ENCODE results near the gene PRKD2.

The PRKD2 gene

GRCh38 chr19:46691948-46692347 lies 25.0 kb downstream of the PRKD2 start:
- H3K9me3 ChIP-seq (ENCODE audit: control insufficient read depth, insufficient read depth, low read length), result no peaks in the 10 kb centered on the region
- peaks cover 4% of the 10 kb centered on the region for H3K4me1 ChIP-seq (ENCODE audit: insufficient read depth, low read length)
- no peak overlapping the region for H3K9ac ChIP-seq (ENCODE audit: low read depth, low read length)
- peaks cover 34% of the 10 kb centered on the region for H3K36me3 ChIP-seq (ENCODE audit: insufficient read depth, low read length)

DNA sequence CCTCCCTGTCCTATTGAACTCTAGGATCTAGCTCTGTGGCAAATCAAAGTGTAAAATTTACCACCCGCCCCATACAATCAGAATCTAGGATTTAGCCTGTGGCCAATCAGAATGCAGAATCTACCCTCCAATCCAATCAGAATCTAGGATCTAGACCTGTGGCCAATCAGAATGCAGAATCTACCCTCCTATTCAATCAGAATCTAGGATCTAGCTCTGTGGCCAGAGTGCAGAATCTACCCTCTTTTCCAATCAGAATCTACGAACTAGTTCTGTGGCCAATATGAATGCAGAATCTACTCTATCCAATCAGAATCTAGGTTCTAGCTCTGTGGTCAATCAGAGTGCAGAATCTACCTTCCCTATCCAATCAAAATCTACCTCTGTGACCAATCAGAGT lies 25.8 kb downstream of the PRKD2 start:
- Histone ChIP-seq H3K4me1 (ENCODE audit: insufficient read depth, low read length) (no peaks in the 10 kb centered on the region), H3K36me3 (ENCODE audit: insufficient read depth, low read length) (peaks cover 34% of the 10 kb centered on the region), H3K9me3 (ENCODE audit: control insufficient read depth, insufficient read depth, low read length) (no peaks in the 10 kb centered on the region), H3K9ac (ENCODE audit: low read depth, low read length) (no peak overlapping the region)

GRCh38 chr19:46689358-46689757 lies 27.6 kb downstream of the PRKD2 start:
- Histone ChIP-seq H3K9ac (ENCODE audit: low read depth, low read length) (no peak overlapping the region), H3K4me1 (ENCODE audit: insufficient read depth, low read length) (no peaks in the 10 kb centered on the region), H3K9me3 (ENCODE audit: control insufficient read depth, insufficient read depth, low read length) (no peaks in the 10 kb centered on the region), H3K36me3 (ENCODE audit: insufficient read depth, low read length) (peaks cover 33% of the 10 kb centered on the region)

GRCh38 chr19:46687438-46688145 lies 29.3 kb downstream of the PRKD2 start:
- Histone ChIP-seq H3K36me3 (ENCODE audit: insufficient read depth, low read length) (peaks cover 24% of the 10 kb centered on the region), H3K9ac (ENCODE audit: low read depth, low read length) (no peak overlapping the region)

DNA sequence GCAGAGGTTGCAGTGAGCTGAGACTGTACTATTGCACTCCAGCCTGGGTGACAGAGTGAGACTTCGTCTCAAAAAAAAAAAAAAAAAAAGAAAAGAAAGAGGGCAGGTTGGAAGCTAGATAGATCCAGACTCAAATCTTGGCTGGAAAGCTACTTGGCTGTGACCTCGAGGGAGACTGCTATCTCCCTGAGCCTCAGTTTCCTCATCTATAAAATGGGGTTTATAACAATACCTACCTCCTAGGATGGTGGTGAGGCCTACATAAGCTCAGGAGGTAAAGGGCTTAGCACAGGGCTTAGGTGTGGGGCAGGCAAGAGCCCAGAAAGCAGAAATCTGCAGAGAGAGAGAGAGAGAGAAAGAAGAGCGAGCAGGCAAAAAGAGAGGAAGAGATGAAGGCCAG lies 31.7 kb downstream of the PRKD2 start:
- no peaks in the 10 kb centered on the region for H3K4me1 ChIP-seq (ENCODE audit: insufficient read depth, low read length)
- H3K36me3 ChIP-seq (ENCODE audit: insufficient read depth, low read length), result peaks cover 11% of the 10 kb centered on the region
- H3K9ac ChIP-seq (ENCODE audit: low read depth, low read length), result no peak overlapping the region
- H3K9me3 ChIP-seq (ENCODE audit: control insufficient read depth, insufficient read depth, low read length), result no peaks in the 10 kb centered on the region

More at GRCh38 chr19:46687438-46688145, 29.3 kb downstream of the PRKD2 start:
- H3K4me1 ChIP-seq (ENCODE audit: insufficient read depth, low read length), result no peaks in the 10 kb centered on the region
- no peaks in the 10 kb centered on the region for H3K9me3 ChIP-seq (ENCODE audit: control insufficient read depth, insufficient read depth, low read length)

DNA sequence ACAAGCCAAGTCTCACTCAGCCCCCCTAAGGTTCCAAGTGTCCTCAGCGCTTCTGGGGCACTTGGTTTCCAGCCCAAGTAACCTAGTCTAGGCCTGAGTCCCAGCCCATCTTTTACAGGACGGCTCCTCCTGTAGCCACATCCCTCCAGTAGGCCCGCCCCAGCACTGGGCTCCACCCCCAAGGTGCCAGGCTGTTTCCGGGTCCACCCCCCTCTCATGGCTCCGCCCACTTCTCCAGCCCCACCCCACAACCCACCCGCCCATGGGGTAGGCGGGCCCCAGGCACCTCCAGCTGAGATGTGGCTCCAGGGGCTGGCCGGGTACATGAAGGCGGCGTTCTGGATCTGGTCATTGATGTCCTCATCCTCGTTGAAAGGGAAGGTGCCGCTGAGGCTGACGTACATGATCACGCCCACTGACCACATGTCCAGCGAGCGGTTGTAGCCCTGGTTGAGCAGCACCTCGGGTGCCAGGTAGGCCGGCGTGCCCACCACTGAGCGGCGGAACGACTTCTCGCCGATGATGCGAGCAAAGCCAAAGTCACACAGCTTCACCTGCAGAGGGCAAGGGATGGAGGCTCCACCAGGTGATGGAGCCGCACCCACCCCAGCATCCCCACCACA lies 38.7 kb downstream of the PRKD2 start:
- Histone ChIP-seq H3K4me1 (ENCODE audit: insufficient read depth, low read length) (peaks cover 5% of the 10 kb centered on the region; the same call in 1 of the 2 replicates), H3K9me3 (ENCODE audit: control insufficient read depth, insufficient read depth, low read length) (no peaks in the 10 kb centered on the region), H3K9ac (ENCODE audit: low read depth, low read length) (no peak overlapping the region), H3K36me3 (ENCODE audit: insufficient read depth, low read length) (peaks cover 4% of the 10 kb centered on the region)

- Histone ChIP-seq H3K9me3 (ENCODE audit: control insufficient read depth, insufficient read depth, low read length) (no peaks in the 10 kb centered on the region; the same call in 1 of the 2 replicates), H3K9ac (ENCODE audit: low read depth, low read length) (no peak overlapping the region), H3K4me1 (ENCODE audit: insufficient read depth, low read length) (peaks cover 5% of the 10 kb centered on the region; the same call in 1 of the 2 replicates), H3K36me3 (ENCODE audit: insufficient read depth, low read length) (peaks cover 4% of the 10 kb centered on the region)
Observed at GRCh38 chr19:46674416-46675178, 42.3 kb downstream of the PRKD2 start.

GRCh38 chr19:46670813-46671212 lies 46.1 kb downstream of the PRKD2 start:
- H3K4me1 ChIP-seq (ENCODE audit: insufficient read depth, low read length), result no peaks in the 10 kb centered on the region
- no peak overlapping the region for H3K9ac ChIP-seq (ENCODE audit: low read depth, low read length)
- no peaks in the 10 kb centered on the region; the same call in none of the 2 replicates for H3K36me3 ChIP-seq (ENCODE audit: insufficient read depth, low read length)
- H3K9me3 ChIP-seq (ENCODE audit: control insufficient read depth, insufficient read depth, low read length), result no peaks in the 10 kb centered on the region; the same call in 1 of the 2 replicates

DNA sequence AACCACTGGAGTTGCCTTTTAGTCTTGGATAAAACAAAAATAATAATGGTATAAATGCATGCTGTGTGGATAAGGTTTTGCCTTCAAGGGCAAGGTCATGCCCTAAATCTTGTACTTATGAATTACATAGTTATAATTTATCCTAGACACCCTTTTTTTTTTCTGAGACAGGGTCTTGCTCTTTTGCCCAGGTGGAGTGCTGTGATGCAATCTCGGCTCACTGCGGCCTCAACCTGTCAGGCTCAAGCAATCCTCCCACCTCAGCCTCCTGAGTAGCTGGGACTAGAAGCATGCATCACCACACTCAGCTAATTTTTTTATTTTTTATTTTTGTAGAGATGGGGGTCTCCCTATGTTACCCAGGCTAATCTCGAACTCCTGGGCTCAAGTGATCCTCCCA lies 48.3 kb downstream of the PRKD2 start:
- no peak overlapping the region for H3K9ac ChIP-seq (ENCODE audit: low read depth, low read length)
- no peaks in the 10 kb centered on the region; the same call in 1 of the 2 replicates for H3K9me3 ChIP-seq (ENCODE audit: control insufficient read depth, insufficient read depth, low read length)
- no peaks in the 10 kb centered on the region for H3K4me1 ChIP-seq (ENCODE audit: insufficient read depth, low read length)
- no peaks in the 10 kb centered on the region; the same call in none of the 2 replicates for H3K36me3 ChIP-seq (ENCODE audit: insufficient read depth, low read length)

GRCh38 chr19:46665072-46665471 lies 51.8 kb downstream of the PRKD2 start:
- Histone ChIP-seq H3K9ac (ENCODE audit: low read depth, low read length) (no peak overlapping the region), H3K4me1 (ENCODE audit: insufficient read depth, low read length) (no peaks in the 10 kb centered on the region), H3K36me3 (ENCODE audit: insufficient read depth, low read length) (no peaks in the 10 kb centered on the region; the same call in 1 of the 2 replicates), H3K9me3 (ENCODE audit: control insufficient read depth, insufficient read depth, low read length) (no peaks in the 10 kb centered on the region)

DNA sequence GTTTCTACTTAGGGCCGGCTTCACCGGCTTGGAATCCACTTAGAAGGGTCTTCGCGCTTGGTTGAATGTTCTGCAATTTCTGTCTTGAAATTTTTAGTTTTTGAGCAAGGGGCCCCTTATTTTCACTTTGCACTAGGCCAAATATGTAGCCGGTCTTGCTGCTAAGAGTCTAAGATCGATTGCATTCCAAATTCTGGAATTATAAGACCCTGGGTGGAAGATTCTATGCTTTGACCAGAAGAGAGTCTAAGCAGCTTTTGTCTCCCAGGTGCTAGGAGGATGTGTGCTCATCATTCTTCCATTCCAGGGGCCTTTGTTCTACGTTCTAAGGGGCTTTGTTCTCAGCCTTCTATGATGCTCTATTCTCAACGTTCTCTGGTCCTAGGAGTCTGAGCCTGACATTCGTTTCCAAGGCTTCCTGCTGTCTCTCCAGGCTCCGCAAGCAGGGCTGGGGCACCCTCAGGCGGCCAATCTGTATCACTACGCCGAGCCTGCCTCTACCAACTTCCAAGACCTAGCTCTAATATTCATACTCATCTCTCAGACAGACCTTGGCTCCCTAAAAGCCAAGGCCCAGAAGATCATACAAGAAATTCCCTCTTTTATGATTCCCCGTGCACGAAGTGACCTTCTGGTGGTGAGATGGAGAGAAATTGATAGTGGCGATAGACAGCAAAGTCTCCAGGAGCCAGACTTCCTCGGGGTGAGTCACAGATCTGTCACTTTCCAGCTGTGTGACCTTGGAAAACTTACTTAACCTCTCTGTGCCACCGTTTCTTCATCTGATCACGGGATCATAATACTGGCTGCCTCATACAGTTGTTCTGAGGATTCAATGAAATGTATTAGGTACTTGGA lies 55.0 kb downstream of the PRKD2 start:
- Histone ChIP-seq H3K36me3 (ENCODE audit: insufficient read depth, low read length) (no peaks in the 10 kb centered on the region), H3K9ac (ENCODE audit: low read depth, low read length) (peak overlapping the region; percentile 45; the same call in 1 of the 2 replicates), H3K9me3 (ENCODE audit: control insufficient read depth, insufficient read depth, low read length) (no peaks in the 10 kb centered on the region), H3K4me1 (ENCODE audit: insufficient read depth, low read length) (no peaks in the 10 kb centered on the region)

DNA sequence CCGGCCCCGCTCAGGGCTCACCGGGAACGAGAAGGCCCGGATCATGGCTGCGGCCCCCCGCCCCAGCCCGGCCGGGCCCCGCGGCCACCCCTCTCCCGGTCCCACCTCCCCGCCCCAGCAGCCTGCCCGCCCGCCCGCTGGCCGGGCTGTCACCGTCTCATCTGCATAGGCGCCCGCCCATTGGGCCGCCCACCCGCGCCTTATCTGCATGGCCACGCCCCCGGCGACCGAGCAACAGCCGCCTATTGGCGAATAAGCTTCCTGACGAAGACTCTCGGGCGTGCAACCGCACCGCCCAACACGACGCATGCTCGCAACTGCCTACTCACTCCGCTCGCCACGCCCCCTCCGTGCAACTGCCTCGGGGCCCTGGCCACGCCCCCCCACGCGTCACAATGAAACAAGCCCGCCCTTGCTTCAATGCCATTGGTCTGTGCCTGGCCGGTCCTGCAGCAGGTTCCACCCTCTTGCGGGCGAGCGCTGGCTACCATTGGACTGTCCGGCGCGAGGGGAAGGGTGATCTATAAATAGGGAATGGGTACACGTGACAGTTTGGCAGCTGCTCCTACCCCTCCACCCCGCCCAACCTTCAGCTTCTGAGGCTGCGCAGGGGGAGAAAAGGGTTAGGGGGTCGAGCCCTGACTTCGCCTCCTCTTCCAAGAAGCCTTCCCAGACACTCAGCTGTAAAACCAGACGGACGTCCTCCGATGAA lies 55.7 kb downstream of the PRKD2 start, which contains the start of gene DACT3:
TSS of gene DACT3 (minus strand) at position 163 of the 712 bp plus-strand sequence. CDS start at position 45, 118 bp downstream.
- H3K9ac ChIP-seq (ENCODE audit: low read depth, low read length), result peak within 1 kb of the TSS; percentile 63; the same call in 1 of the 2 replicates
- no peaks in the 10 kb centered on the region for H3K36me3 ChIP-seq (ENCODE audit: insufficient read depth, low read length)
- H3K9me3 ChIP-seq (ENCODE audit: control insufficient read depth, insufficient read depth, low read length), result no peaks in the 10 kb centered on the region
- H3K4me1 ChIP-seq (ENCODE audit: insufficient read depth, low read length), result no peaks in the 10 kb centered on the region

GRCh38 chr19:46660551-46661019 lies 56.3 kb downstream of the PRKD2 start:
- H3K4me1 ChIP-seq (ENCODE audit: insufficient read depth, low read length), result no peaks in the 10 kb centered on the region
- H3K36me3 ChIP-seq (ENCODE audit: insufficient read depth, low read length), result no peaks in the 10 kb centered on the region
- peak overlapping the region; percentile 63; the same call in 1 of the 2 replicates for H3K9ac ChIP-seq (ENCODE audit: low read depth, low read length)
- no peaks in the 10 kb centered on the region for H3K9me3 ChIP-seq (ENCODE audit: control insufficient read depth, insufficient read depth, low read length)
